SJCRH30 (cell line): ENCODE data around the gene MRTFB. TPM values are rescaled to one million over a fixed set of nuclear protein-coding genes. Genes with fewer than 3 reads are reported as not detected.
"Not testable (repeated sequence)": the region's sequence is repeated elsewhere in the genome, so short reads cannot be mapped to it uniquely, and the experiment has no call there.

Experiments
- DNase-seq, 2 experiments: peaks; one replicate each; pipeline ENCODE4 v3.0.0-alpha.2; 2015 to 2020
- H3K27ac ChIP-seq: fragments of 250-450 bp; sonication (Bioruptor Pico); 2 replicates; pipeline ENCODE4 v1.5.1; 2020; ENCODE audit warnings: mild to moderate bottlenecking, moderate library complexity
- H3K27me3 ChIP-seq: fragments of 250-450 bp; sonication (Bioruptor Pico); 2 replicates; pipeline ENCODE4 v1.5.1; 2020; ENCODE audit warnings: mild to moderate bottlenecking, moderate library complexity
- H3K36me3 ChIP-seq: fragments of 250-450 bp; sonication (Bioruptor Pico); 2 replicates; pipeline ENCODE4 v1.5.1; 2020; ENCODE audit warnings: mild to moderate bottlenecking, moderate library complexity
- H3K4me1 ChIP-seq: fragments of 250-450 bp; sonication (Bioruptor Pico); 2 replicates; pipeline ENCODE4 v1.5.1; 2020; ENCODE audit warnings: mild to moderate bottlenecking, moderate library complexity
- H3K4me3 ChIP-seq: fragments of 250-450 bp; sonication (Bioruptor Pico); 2 replicates; pipeline ENCODE4 v1.5.1; 2020; ENCODE audit warnings: mild to moderate bottlenecking, moderate library complexity
- H3K9me3 ChIP-seq: fragments of 250-450 bp; sonication (Bioruptor Pico); replicated peaks from 2 replicates; pipeline ENCODE4 v1.5.1; 2020; ENCODE audit warnings: mild to moderate bottlenecking, moderate library complexity
- total RNA-seq: library from RNA; depleted of rRNA; stranded (reverse); fragments of >200 nt; shearing (Covaris generic); gene quantifications from 2 replicates; pipeline ENCODE4 v1.2.3, GENCODE V29; 2014

The MRTFB gene
- total RNA-seq, 1 experiment from 2014 or later: 16.1 TPM

- H3K4me1 ChIP-seq, DNase-seq, H3K36me3 ChIP-seq, H3K27ac ChIP-seq, H3K4me3 ChIP-seq, H3K27me3 ChIP-seq, H3K9me3 ChIP-seq: not testable (repeated sequence)
Observed at GRCh38 chr16:14122430-14122829, 51.3 kb downstream of the MRTFB start.

DNA sequence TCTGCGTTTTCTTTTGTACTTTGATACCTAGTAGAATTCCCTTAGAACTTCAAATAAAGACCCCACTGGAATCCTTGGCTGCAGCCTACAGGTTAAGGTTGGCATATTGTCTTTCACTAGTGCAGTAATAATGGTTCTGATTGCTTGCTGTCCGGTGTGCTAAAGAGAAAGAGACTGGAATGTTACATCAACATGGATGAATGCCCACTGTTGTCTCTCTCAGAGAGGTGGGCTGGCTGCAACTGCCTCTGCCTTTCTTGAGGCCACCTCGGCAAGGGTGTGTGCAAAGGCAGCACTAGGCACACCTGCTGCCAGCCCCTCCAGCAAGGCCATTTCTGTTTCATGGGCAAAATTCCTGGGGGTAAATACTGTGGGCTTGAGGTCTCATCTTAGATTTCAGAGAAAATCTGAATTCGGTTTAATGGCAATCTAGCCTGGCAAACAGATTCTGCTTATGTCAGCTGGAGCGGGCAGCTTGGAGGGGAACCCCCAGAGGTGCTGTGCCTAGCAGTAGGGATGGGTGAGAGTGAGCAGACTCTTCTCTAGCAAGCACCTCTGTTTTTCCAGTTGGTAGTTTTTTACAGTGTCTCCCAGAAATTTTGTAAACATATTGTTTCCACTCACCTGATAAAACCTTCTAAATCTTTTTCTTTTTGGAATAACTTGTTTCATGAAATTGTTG, 54.0 kb downstream of the MRTFB start:
- H3K9me3 ChIP-seq: no peaks in the 10 kb centered on the region
- no peaks in the 10 kb centered on the region for H3K4me1 ChIP-seq
- no peaks in the 10 kb centered on the region for H3K27me3 ChIP-seq
- H3K27ac ChIP-seq: no peak overlapping the region
- H3K4me3 ChIP-seq: no peak overlapping the region
- H3K36me3 ChIP-seq: no peaks in the 10 kb centered on the region
- no peak for DNase-seq

DNA sequence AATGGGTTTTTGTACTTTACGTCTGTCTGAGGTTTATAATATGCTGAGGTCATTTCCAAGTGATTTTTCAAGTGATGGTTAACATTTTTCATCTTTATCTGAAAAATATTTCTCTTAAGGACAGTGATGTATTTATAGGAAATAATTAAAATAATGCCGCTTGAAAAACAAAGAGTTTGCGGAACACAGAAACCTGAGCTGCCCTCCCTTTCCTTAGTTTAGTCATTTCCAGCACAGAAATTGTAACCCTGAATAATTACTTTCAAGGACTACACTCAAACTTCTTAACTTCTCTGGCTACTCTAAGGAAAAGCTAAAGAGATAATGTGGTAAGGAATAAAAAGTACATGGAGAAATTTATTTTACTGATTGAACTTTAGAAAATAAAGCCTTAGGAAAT, 54.6 kb downstream of the MRTFB start:
- Histone ChIP-seq H3K27ac (no peak overlapping the region), H3K36me3 (no peaks in the 10 kb centered on the region), H3K4me1 (no peaks in the 10 kb centered on the region), H3K4me3 (no peak overlapping the region), H3K9me3 (no peaks in the 10 kb centered on the region), H3K27me3 (no peaks in the 10 kb centered on the region)
- DNase-seq: no peak

GRCh38 chr16:14128097-14128496, 57.0 kb downstream of the MRTFB start:
- Histone ChIP-seq H3K9me3 (no peaks in the 10 kb centered on the region), H3K27ac (no peak overlapping the region), H3K4me3 (no peak overlapping the region), H3K27me3 (no peaks in the 10 kb centered on the region), H3K4me1 (no peaks in the 10 kb centered on the region), H3K36me3 (no peaks in the 10 kb centered on the region)
- no peak for DNase-seq

GRCh38 chr16:14129502-14129901, 58.4 kb downstream of the MRTFB start:
- no peak for DNase-seq
- Histone ChIP-seq H3K9me3 (no peaks in the 10 kb centered on the region), H3K27me3 (no peaks in the 10 kb centered on the region), H3K36me3 (no peaks in the 10 kb centered on the region), H3K4me1 (no peaks in the 10 kb centered on the region), H3K27ac (no peak overlapping the region), H3K4me3 (no peak overlapping the region)

DNA sequence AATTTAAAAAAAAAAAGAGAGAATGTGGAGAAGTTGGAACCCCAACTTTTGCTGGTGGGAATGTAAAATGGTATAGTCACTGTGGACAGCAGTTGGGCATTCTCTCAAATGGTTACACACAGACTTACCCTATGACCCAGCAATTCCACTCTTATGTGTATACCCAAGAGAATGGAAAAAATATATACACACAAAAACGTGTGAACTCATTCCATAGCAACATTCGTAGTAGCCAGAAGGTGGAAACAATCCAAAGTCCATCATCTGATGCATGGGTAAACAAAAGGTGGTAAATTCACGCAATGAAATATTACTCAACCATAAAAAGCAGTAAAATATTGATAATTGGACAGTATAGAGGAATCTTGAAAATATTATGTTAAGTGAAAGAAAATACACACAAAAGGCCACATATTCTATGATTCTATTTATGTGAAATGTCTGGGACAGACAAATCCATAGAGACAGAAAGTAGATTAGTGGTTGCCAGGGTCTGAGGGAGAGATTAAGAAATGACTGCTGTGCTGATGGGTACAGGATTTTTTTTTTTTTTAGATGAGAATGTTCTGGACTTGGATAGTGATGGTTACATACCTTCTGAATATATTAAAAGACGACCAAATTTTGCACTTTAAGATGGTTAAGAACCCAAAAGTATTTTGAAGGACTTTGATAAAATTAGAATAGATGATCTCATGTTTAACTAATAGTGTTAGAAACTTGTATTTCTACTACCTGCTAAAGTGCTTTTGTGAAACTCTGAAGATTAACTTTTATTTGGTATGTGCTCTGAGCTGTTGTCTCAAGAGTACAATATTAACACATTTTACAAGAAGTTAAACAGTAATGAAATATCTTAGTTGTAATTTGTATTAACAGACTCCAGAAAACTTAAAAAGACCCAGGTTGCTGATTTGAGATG, 60.9 kb downstream of the MRTFB start:
- no peaks in the 10 kb centered on the region for H3K4me1 ChIP-seq
- no peak for DNase-seq
- H3K9me3 ChIP-seq: no peaks in the 10 kb centered on the region
- H3K27me3 ChIP-seq: no peaks in the 10 kb centered on the region
- no peaks in the 10 kb centered on the region for H3K36me3 ChIP-seq
- H3K4me3 ChIP-seq: no peak overlapping the region
- H3K27ac ChIP-seq: no peak overlapping the region

GRCh38 chr16:14132696-14133048, 61.6 kb downstream of the MRTFB start:
- no peaks in the 10 kb centered on the region for H3K4me1 ChIP-seq
- no peaks in the 10 kb centered on the region for H3K27me3 ChIP-seq
- H3K36me3 ChIP-seq: no peaks in the 10 kb centered on the region
- DNase-seq: no peak
- no peaks in the 10 kb centered on the region for H3K9me3 ChIP-seq
- no peak overlapping the region for H3K4me3 ChIP-seq
- no peak overlapping the region for H3K27ac ChIP-seq

DNA sequence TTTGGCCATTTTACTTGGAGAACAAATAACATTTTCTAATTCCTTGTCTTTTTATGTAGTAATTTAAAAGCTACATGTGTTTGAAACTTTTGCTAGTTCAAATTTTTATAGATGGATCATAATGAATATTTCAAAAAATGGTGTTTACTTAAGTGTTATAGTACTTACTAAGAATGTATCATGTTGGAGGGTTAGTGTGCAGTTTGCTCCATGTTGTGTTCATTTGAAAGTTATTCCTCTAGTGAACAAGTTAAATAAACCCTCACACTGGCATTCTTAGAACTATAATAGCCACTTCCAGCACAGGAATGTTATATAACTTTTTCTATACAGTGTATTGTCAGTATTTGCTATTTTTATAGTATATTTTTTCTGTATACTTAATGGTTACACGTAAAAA, 62.8 kb downstream of the MRTFB start:
- Histone ChIP-seq H3K4me1 (no peaks in the 10 kb centered on the region), H3K27me3 (no peaks in the 10 kb centered on the region), H3K27ac (no peak overlapping the region), H3K9me3 (no peaks in the 10 kb centered on the region; the same call in 1 of the 2 replicates), H3K36me3 (no peaks in the 10 kb centered on the region), H3K4me3 (no peak overlapping the region)
- DNase-seq: no peak

DNA sequence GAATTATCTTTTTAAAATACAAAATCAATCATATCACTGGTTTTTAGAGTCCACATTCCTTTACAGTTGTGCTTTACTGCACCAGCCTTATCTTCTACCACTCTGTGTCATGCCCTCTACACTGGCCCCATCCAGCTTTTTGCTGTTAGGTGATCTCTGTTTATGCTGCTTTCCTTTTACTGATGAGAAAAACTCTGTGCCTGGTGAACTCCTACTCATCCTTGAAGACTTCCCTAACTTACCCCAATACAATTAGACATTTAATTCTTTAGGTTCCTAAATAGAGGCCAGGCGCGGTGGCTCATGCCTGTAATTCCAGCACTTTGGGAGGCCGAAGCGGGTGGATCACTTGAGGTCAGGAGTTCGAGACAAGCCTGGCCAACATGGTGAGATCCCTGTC, 64.6 kb downstream of the MRTFB start:
- Histone ChIP-seq H3K27me3 (no peaks in the 10 kb centered on the region), H3K9me3 (peaks cover 4% of the 10 kb centered on the region; the same call in 1 of the 2 replicates), H3K27ac (no peak overlapping the region), H3K4me1 (no peaks in the 10 kb centered on the region), H3K4me3 (no peak overlapping the region), H3K36me3 (no peaks in the 10 kb centered on the region)
- no peak for DNase-seq

DNA sequence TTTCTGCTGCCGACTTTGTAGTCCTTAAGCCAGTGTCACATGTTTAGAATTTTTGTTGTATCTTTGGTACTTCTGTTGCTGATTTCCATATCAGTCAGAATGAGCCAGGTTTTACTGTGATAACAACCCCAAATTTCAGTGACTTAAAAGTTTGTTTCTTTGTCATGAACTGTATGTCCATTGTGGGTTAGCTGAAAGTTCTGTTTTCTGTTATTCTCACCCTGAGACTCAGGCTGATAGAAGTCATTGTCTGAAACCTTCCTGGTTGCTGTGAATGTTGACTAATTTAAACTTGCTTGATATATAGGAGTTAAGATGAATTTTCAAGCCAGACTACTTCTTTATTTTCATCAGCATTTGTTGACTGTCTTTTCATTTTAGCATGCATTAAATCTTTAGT, 68.8 kb downstream of the MRTFB start:
- Histone ChIP-seq H3K4me1 (no peaks in the 10 kb centered on the region), H3K36me3 (no peaks in the 10 kb centered on the region), H3K9me3 (peaks cover 4% of the 10 kb centered on the region; the same call in 1 of the 2 replicates), H3K4me3 (no peak overlapping the region), H3K27me3 (no peaks in the 10 kb centered on the region), H3K27ac (no peak overlapping the region)
- DNase-seq: no peak

DNA sequence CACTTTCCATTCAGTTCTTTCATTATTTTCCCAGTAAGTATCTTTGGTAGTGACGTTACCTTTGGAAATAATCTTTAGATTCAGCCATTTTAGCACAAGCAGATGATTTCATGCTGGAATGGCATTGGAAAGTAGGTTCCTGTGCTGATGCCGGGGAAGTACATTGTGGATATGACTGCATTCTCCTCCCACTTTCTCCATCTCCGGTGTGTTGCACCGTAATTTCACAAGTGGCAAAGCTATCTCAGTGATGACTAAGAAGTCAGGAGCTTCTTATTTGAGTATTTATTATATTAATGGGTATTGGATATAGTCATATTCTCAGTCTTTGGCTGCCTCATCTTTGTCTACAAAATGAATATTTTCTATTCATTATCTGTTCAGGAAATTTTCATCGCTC, 69.8 kb downstream of the MRTFB start:
- H3K27ac ChIP-seq: no peak overlapping the region
- no peak overlapping the region for H3K4me3 ChIP-seq
- H3K36me3 ChIP-seq: no peaks in the 10 kb centered on the region
- H3K4me1 ChIP-seq: no peaks in the 10 kb centered on the region
- H3K27me3 ChIP-seq: no peaks in the 10 kb centered on the region
- DNase-seq: no peak
- H3K9me3 ChIP-seq: peaks cover 4% of the 10 kb centered on the region; the same call in 1 of the 2 replicates

DNA sequence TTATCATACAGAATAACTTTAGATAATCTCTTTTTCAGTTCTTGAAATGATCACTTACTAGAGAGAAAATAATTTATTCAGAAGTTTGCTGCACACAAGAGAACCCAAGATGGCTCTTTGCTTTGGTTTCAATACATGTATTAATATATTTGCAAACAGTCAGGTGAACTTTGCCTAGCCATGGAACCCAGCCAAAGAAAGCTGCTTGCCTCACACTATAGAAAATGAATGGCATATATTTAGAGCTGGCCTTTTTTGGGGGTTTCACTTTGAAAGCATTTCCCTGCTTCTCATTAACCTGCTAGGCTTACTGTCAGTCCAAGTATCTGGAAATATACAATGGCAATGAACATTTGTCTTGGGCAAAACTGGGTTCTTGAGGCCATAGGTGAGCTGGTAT, 75.3 kb downstream of the MRTFB start:
- H3K27me3 ChIP-seq: no peaks in the 10 kb centered on the region
- DNase-seq: no peak
- no peaks in the 10 kb centered on the region for H3K4me1 ChIP-seq
- H3K27ac ChIP-seq: no peak overlapping the region
- H3K9me3 ChIP-seq: no peaks in the 10 kb centered on the region
- H3K4me3 ChIP-seq: no peak overlapping the region
- H3K36me3 ChIP-seq: no peaks in the 10 kb centered on the region

- Histone ChIP-seq H3K4me3 (no peak overlapping the region), H3K36me3 (no peaks in the 10 kb centered on the region), H3K9me3 (no peaks in the 10 kb centered on the region), H3K27me3 (no peaks in the 10 kb centered on the region), H3K4me1 (no peaks in the 10 kb centered on the region), H3K27ac (no peak overlapping the region)
- DNase-seq: no peak
Observed at GRCh38 chr16:14148016-14148415, 76.9 kb downstream of the MRTFB start.

- no peak overlapping the region for H3K4me3 ChIP-seq
- H3K9me3 ChIP-seq: no peaks in the 10 kb centered on the region
- no peaks in the 10 kb centered on the region for H3K27me3 ChIP-seq
- no peaks in the 10 kb centered on the region for H3K4me1 ChIP-seq
- no peak overlapping the region for H3K27ac ChIP-seq
- no peaks in the 10 kb centered on the region for H3K36me3 ChIP-seq
- DNase-seq: no peak
Observed at GRCh38 chr16:14148569-14148968, 77.5 kb downstream of the MRTFB start.

- DNase-seq: no peak
- no peaks in the 10 kb centered on the region for H3K27me3 ChIP-seq
- no peaks in the 10 kb centered on the region for H3K36me3 ChIP-seq
- no peak overlapping the region for H3K4me3 ChIP-seq
- H3K4me1 ChIP-seq: no peaks in the 10 kb centered on the region
- H3K27ac ChIP-seq: no peak overlapping the region
- H3K9me3 ChIP-seq: no peaks in the 10 kb centered on the region
Observed at GRCh38 chr16:14150796-14151195, 79.7 kb downstream of the MRTFB start.
